Upper lobe of left lung (tissue), 6 donors: Measurements from ENCODE around the gene PRDM4. TPM values are rescaled to one million over a fixed set of nuclear protein-coding genes. Genes with fewer than 3 reads are reported as not detected.

Experiments used
- ATAC-seq, 2 donors: fragments of 200-7000 bp; cut with Tn5 transposase; one replicate each; pipeline ENCODE4 v1.9.1; 2022; ENCODE audit warnings: mild to moderate bottlenecking in 2 of 2, moderate library complexity in 2 of 2; ENCODE audit not compliant: low FRiP score in 2 of 2
- DNase-seq, 2 donors: peaks; one replicate each; pipeline ENCODE4 v3.0.0-alpha.2; 2019 to 2020
- H3K27ac ChIP-seq, 4 donors: fragments of 200-600 bp; sonication (generic); one replicate each; pipeline ENCODE4 v1.5.1; 2016 to 2019
- H3K27me3 ChIP-seq, 4 donors: fragments of 200-600 bp; sonication (generic); one replicate each; pipeline ENCODE4 v1.5.1; 2017 to 2019
- H3K36me3 ChIP-seq, 4 donors: fragments of 200-600 bp; sonication (generic); one replicate each; pipeline ENCODE4 v1.5.1; 2016 to 2019
- H3K4me1 ChIP-seq, 4 donors: fragments of 200-600 bp; sonication (generic); one replicate each; pipeline ENCODE4 v1.5.1; 2018 to 2019
- H3K4me3 ChIP-seq, 4 donors: fragments of 200-600 bp; sonication (generic); one replicate each; pipeline ENCODE4 v1.5.1; 2017 to 2019; ENCODE audit warnings: mild to moderate bottlenecking in 2 of 4, moderate library complexity in 1 of 4
- H3K9me3 ChIP-seq, 4 donors: fragments of 200-600 bp; sonication (generic); one replicate each; pipeline ENCODE4 v1.5.1; 2018 to 2019
- CTCF ChIP-seq, 6 experiments: fragments of 450-650 bp in 4 of 6; fragments of 200-600 bp in 2 of 6; sonication (generic) in 2 of 6; IDR thresholded peaks; one replicate each; pipeline ENCODE4 v1.5.1; 2016 to 2019; ENCODE audit warnings: antibody characterized with exemption in 6 of 6
- EP300 ChIP-seq, 4 donors: sonication (generic); formaldehyde crosslinking; IDR thresholded peaks; one replicate each; pipeline ENCODE4 v1.5.1; 2017; ENCODE audit warnings: antibody characterized with exemption in 4 of 4, control low read depth in 2 of 4
- POLR2A ChIP-seq, 4 donors: fragments of 450-650 bp; IDR thresholded peaks; one replicate each; pipeline ENCODE4 v1.5.1; 2016 to 2017; ENCODE audit warnings: antibody characterized with exemption in 4 of 4, mild to moderate bottlenecking in 2 of 4
- POLR2AphosphoS5 ChIP-seq, 2 donors: sonication (generic); formaldehyde crosslinking; IDR thresholded peaks; one replicate each; pipeline ENCODE4 v1.5.1; 2017; ENCODE audit warnings: antibody characterized with exemption in 2 of 2
- WGBS, 2 donors: methylation state at CpG; one replicate each; pipeline ENCODE4 v1.1.5; 2017 to 2018; 5-methylcytosine and 5-hydroxymethylcytosine counted together
- total RNA-seq, 6 donors: library from RNA; depleted of rRNA in 4 of 6; stranded (reverse); fragments of >200 nt in 4 of 6; gene quantifications; one replicate each; pipeline versions ENCODE4 v1.1.0 to v1.2.1, GENCODE V29; 2016 to 2021
- donor health status: DM: no; HTN: no; CAD: no; lungs with moderate emphysema.
- donor health status: DM: no; HTN: yes; CAD: no; lungs with severe emphysema.

PRDM4 gene
- total RNA-seq, 6 donors from 2014 or later = 23.5 to 40.2 (median 31.1) TPM

GRCh38 chr12:107801150-107801549 is 40.2 kb upstream of the PRDM4 start:
- ATAC-seq = no peak
- TF ChIP-seq CTCF (IDR thresholded peaks at IDR 0.05) = no peak
- TF ChIP-seq POLR2AphosphoS5 (IDR thresholded peaks at IDR 0.05) = no peak
- TF ChIP-seq EP300 (IDR thresholded peaks at IDR 0.05) = no peak
- TF ChIP-seq POLR2A (IDR thresholded peaks at IDR 0.05) = no peak
- no peaks in the 10 kb centered on the region for H3K4me1 ChIP-seq
- no peaks in the 10 kb centered on the region for H3K36me3 ChIP-seq
- H3K27ac ChIP-seq = no peak overlapping the region
- no peaks in the 10 kb centered on the region for H3K9me3 ChIP-seq
- H3K4me3 ChIP-seq = no peak overlapping the region
- H3K27me3 ChIP-seq = no peaks in the 10 kb centered on the region
- DNase-seq = no peak

- WGBS, 2 donors = 50 to 62% methylated on average over 3 of the region's 3 CpGs
Observed at GRCh38 chr12:107798580-107798979, 37.6 kb upstream of the PRDM4 start.

GRCh38 chr12:107794451-107794850 is 33.5 kb upstream of the PRDM4 start:
- ATAC-seq = no peak
- Histone ChIP-seq H3K9me3 (no peaks in the 10 kb centered on the region), H3K4me1 (no peaks in the 10 kb centered on the region), H3K36me3 (no peaks in the 10 kb centered on the region), H3K4me3 (no peak overlapping the region), H3K27me3 (no peaks in the 10 kb centered on the region), H3K27ac (no peak overlapping the region)
- DNase-seq = no peak
- WGBS, 2 donors = 58 to 75% methylated on average over 3 of the region's 3 CpGs
- TF ChIP-seq POLR2A (IDR thresholded peaks at IDR 0.05) (no peak), EP300 (IDR thresholded peaks at IDR 0.05) (no peak), CTCF (IDR thresholded peaks at IDR 0.05) (no peak), POLR2AphosphoS5 (IDR thresholded peaks at IDR 0.05) (no peak)

More at GRCh38 chr12:107798580-107798979, 37.6 kb upstream of the PRDM4 start:
- Histone ChIP-seq H3K4me1 (no peaks in the 10 kb centered on the region), H3K36me3 (no peaks in the 10 kb centered on the region), H3K4me3 (no peak overlapping the region), H3K9me3 (no peaks in the 10 kb centered on the region), H3K27me3 (no peaks in the 10 kb centered on the region), H3K27ac (no peak overlapping the region)
- TF ChIP-seq CTCF (IDR thresholded peaks at IDR 0.05) (no peak), EP300 (IDR thresholded peaks at IDR 0.05) (no peak), POLR2A (IDR thresholded peaks at IDR 0.05) (no peak), POLR2AphosphoS5 (IDR thresholded peaks at IDR 0.05) (no peak)
- DNase-seq = no peak
- no peak for ATAC-seq

- no peak for ATAC-seq
Observed at GRCh38 chr12:107791465-107792089, 30.6 kb upstream of the PRDM4 start.

More at GRCh38 chr12:107791465-107792089, 30.6 kb upstream of the PRDM4 start:
- no peak for TF ChIP-seq POLR2A (IDR thresholded peaks at IDR 0.05)
- TF ChIP-seq EP300 (IDR thresholded peaks at IDR 0.05) = no peak
- no peak for TF ChIP-seq POLR2AphosphoS5 (IDR thresholded peaks at IDR 0.05)
- no peak for TF ChIP-seq CTCF (IDR thresholded peaks at IDR 0.05)
- Histone ChIP-seq H3K36me3 (no peaks in the 10 kb centered on the region), H3K27ac (no peak overlapping the region), H3K4me1 (no peaks in the 10 kb centered on the region), H3K4me3 (no peak overlapping the region), H3K9me3 (no peaks in the 10 kb centered on the region), H3K27me3 (no peaks in the 10 kb centered on the region)
- WGBS, 2 donors = 68 to 73% methylated on average over 1 of the region's 1 CpG
- no peak for DNase-seq
